Amniotic epithelial cell (primary cell): ENCODE measurements around the gene TMEM134.

Experiments
- DNase-seq: peaks from one replicate; pipeline ENCODE4 v3.0.0-alpha.2; 2010; ENCODE audit warnings: low read depth

Gene TMEM134

DNA sequence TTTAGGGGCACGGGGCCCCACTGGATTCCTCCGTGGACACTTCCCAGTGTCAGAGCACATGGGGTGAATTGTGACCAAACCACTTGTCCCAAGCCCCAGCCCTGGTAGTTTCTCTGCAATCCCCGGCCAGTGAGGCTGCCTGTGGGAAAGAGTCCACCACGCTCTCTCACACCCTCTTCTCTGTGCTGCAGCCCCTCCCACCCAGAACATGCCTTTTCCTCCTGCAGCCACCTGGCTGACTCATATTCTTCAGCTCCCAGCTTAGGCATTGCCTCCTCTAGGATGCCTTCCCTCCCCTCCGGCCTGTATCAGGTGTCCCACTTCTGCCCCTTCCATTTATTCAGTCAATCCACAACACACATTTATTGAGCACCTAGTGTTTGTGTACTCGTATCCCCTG, 46.2 kb downstream of the TMEM134 start:
- DNase-seq = no peak

GRCh38 chr11:67421430-67422031, 47.5 kb downstream of the TMEM134 start:
- DNase-seq = no peak

GRCh38 chr11:67420646-67421429, 48.2 kb downstream of the TMEM134 start:
- peak; percentile 77 for DNase-seq

- no peak for DNase-seq
Measured at GRCh38 chr11:67420147-67420645, 48.9 kb downstream of the TMEM134 start.

DNA sequence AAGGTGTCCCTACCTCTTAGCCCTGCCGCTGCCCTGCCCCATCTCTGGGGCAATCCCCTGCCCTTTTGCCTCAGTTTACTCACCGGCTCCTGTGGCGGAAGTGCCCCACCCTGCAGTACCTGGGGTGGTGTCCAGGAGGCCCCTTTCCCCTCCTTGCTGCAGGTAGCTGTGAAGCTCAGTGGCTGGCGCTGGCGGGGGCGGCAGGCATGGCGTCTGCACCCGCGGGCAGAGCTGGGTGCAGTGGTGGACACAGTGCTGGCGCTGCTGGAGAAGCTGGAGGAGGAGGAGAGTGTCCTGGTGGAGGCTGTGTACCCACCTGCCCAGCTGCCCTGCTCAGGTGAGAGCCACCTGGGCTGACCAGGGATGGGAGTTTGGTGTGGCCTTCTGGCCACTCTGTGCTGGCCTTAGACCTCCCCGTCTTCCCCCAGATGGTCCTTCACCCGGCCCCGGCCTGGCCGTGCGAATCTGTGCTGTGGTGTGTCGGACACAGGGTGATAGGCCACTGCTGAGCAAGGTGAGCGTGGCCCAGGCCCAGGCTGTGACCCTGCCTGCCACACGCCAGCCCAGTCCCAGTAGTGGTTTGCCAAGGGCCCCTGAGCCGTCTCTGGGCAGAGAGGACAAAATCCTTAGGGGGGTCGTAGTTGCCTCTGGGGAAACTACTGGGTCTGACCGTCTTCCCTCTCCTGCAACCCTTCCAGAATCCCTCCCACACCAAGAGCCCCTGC, 49.6 kb downstream of the TMEM134 start:
- no peak for DNase-seq

DNA sequence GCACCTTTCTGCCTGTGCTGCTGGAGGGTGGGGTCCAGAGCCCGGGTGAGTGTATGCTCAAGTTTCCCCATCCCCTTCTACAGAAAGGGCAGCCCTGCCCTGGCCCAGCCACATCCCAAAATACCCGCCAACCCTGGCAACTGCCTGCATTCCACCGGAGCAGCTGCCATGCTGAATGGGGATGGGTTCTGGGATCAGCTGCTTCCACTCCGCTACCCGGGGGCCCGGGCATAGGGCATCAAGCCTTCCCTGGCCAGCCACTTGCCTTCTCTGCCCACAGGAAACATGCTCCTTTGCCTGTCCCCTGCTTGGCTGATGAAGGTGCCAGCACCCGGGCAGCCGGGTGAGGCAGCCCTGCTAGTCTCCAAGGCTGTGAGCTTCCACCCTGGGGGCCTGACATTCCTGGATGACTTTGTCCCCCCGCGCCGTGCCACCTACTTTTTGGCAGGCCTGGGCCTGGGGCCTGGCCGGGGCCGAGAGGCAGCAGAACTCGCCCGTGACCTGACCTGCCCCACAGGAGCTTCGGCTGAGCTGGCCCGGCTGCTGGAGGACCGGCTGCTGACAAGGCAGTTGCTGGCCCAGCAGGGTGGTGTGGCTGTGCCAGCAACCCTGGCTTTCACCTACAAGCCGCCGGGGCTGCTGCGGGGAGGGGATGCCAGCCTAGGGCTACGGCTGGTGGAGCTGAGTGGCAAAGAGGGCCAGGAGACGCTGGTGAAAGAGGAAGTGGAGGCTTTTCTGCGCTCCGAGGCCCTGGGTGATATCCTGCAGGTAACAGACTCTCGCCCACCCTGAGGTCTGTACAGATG, 50.4 kb downstream of the TMEM134 start:
- no peak for DNase-seq

DNA sequence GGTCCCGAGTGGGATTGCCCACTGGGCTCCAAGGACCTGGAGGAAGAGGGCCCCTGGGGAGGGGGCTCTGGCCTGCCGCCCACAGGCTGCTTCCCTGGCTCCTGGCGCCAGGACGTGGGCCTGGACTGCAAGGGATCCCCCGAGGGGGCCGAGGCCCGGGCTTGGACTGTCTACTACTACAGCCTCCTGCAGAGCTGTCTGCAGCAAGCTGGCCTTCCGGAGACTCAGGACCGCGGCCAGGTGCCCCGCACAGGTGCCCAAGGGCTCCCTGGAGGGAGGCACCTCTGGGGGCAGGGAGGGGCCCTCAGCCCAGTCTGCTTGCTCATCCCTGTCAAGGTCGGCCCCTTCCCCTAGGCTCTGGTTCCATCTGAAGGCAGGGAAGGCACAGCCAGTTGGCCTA, 51.6 kb downstream of the TMEM134 start:
- no peak for DNase-seq

GRCh38 chr11:67416416-67417335, 52.4 kb downstream of the TMEM134 start:
- DNase-seq = peak; percentile 36

GRCh38 chr11:67415501-67416304, 53.3 kb downstream of the TMEM134 start, which contains the start of gene CARNS1:
Gene CARNS1 (plus strand): TSS chr11:67415678. CDS start chr11:67416200, 522 bp downstream.
- DNase-seq = no peak

GRCh38 chr11:67413266-67413849, 55.7 kb downstream of the TMEM134 start:
- DNase-seq = no peak

DNA sequence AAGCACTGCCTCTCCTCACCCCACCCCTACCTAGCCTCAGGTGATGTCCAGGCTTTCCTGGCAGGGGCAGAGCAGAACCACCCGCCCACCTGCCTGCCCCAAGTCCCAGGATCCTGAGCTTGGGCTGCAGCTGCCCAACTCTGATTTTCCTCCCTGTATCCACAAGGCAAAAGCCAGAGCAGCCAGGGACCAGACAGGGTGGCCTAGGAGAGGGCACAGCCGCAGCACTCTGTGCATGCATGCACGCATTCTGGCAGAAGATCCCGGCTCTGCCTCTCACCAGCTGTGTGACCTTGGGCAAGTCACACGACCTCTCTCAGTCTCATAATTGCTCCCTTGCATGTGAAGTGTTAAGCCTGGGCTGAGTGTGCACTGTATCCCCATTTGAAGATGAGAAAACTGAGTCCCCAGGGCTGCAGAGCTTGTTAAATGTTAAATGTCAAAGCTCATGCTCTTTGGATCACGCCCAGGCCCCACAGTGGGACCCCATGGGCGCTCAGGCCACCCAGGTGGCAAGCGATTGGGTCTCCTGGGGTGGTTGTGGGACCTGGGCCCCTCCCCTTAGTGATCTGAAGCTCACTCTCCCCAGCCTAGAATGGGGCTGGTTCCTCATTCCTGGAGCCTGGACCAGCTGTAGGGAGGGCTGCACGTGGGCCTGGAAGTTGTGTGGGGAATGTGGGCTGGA, 56.4 kb downstream of the TMEM134 start:
- no peak for DNase-seq

DNA sequence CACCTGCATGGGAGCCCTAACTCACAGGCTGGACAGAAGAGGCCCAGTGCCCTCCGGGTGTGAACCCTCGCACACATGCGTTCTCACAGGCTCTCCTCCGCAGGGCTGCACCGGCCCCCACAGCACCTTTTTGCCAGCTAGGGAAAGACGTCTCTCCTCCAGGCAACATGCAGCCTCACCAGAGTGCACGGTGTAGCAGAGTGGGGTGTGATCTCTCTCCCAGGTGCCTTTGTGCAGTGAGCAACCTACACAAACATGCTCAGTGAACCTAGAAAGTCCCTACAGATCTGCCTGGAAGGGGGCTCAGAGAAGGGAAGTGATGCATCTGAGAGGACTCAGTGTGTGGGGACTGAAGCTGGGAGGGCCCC, 57.3 kb downstream of the TMEM134 start:
- DNase-seq = no peak
